NT2/D1 (cell line): ENCODE measurements around the gene TANK.

Source experiments
- DNase-seq: peaks from one replicate; pipeline ENCODE4 v3.0.0-alpha.2; 2011; ENCODE audit warnings: low read depth, low spot score
- H3K27me3 ChIP-seq: 2 replicates; pipeline ENCODE4 v1.6.0; 2011; ENCODE audit warnings: mild to moderate bottlenecking; ENCODE audit not compliant: insufficient read length, insufficient read depth
- H3K36me3 ChIP-seq: 2 replicates; pipeline ENCODE4 v1.6.1; 2011; ENCODE audit warnings: mild to moderate bottlenecking, low read length, mixed read lengths; ENCODE audit not compliant: insufficient read depth, insufficient read length
- H3K4me1 ChIP-seq: 2 replicates; pipeline ENCODE4 v1.5.1; 2011; ENCODE audit not compliant: insufficient read depth, insufficient read length
- H3K4me3 ChIP-seq: 2 replicates; pipeline ENCODE4 v1.5.1; 2011; ENCODE audit warnings: low read depth; ENCODE audit not compliant: insufficient read length
- H3K9ac ChIP-seq: 2 replicates; pipeline ENCODE4 v1.6.0; 2011; ENCODE audit warnings: low read depth; ENCODE audit not compliant: insufficient read length
- H3K9me3 ChIP-seq: 2 replicates; pipeline ENCODE4 v1.5.1; 2011; ENCODE audit warnings: mild to moderate bottlenecking, low read length; ENCODE audit not compliant: insufficient read depth
- SUZ12 ChIP-seq: IDR thresholded peaks from 2 replicates; pipeline ENCODE4 v1.6.1; 2011; ENCODE audit not compliant: insufficient read length, insufficient read depth; ENCODE audit errors: extremely low read depth
- YY1 ChIP-seq: IDR thresholded peaks from 2 replicates; pipeline ENCODE4 v1.6.1; 2011; ENCODE audit not compliant: insufficient read length, insufficient read depth
- ZNF274 ChIP-seq: IDR thresholded peaks from 2 replicates; pipeline ENCODE4 v1.6.1; 2011; ENCODE audit warnings: mild to moderate bottlenecking, low read depth, low read length

TANK gene

DNA sequence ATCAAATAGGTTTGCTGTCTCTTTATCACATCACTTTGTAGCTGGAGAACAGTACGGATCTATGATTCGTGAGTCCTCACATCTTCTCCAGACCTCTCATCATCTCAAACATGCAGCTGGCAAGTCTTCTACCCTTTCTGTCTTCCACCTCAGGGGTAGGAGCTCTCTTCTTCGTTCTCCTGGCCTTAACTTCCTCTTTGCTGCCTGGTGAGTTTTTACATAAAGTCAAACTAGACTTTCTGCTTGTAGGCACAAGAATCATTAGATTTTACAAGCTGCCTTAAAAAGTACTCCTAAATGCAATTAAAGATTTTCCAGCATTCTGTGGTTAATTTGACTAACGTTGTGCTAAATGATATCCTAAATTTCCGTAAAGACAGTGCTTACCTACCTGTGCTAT lies 43.7 kb upstream of the TANK start:
- Histone ChIP-seq H3K27me3 (no peaks in the 10 kb centered on the region), H3K36me3 (no peaks in the 10 kb centered on the region), H3K4me1 (no peaks in the 10 kb centered on the region), H3K9ac (no peak overlapping the region), H3K4me3 (no peak overlapping the region), H3K9me3 (no peaks in the 10 kb centered on the region)
- no peak for TF ChIP-seq ZNF274
- no peak for DNase-seq

DNA sequence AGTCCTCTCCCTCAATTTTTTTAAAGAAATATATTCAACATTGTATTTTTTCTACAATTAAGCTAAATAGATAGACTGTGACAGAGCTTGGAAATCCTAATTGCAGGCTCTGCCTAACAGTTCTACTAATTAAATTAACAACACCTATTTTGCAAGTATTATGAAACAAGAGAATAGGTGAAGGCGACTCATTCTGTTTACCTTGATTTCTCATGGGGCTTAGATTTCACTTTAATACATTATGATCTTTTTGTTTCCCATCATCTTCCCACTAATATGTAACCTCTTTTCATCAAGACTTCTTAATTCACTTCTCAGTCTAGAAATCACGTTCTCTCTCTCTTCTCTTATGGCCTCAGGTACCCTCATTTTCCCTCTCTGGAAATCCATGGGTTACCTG lies 42.7 kb upstream of the TANK start:
- no peak overlapping the region for H3K4me3 ChIP-seq
- no peaks in the 10 kb centered on the region for H3K27me3 ChIP-seq
- no peak overlapping the region for H3K9ac ChIP-seq
- no peak for TF ChIP-seq YY1
- no peak for TF ChIP-seq ZNF274
- TF ChIP-seq SUZ12 = no peak
- H3K36me3 ChIP-seq = no peaks in the 10 kb centered on the region
- DNase-seq = no peak
- H3K9me3 ChIP-seq = no peaks in the 10 kb centered on the region
- H3K4me1 ChIP-seq = no peaks in the 10 kb centered on the region

DNA sequence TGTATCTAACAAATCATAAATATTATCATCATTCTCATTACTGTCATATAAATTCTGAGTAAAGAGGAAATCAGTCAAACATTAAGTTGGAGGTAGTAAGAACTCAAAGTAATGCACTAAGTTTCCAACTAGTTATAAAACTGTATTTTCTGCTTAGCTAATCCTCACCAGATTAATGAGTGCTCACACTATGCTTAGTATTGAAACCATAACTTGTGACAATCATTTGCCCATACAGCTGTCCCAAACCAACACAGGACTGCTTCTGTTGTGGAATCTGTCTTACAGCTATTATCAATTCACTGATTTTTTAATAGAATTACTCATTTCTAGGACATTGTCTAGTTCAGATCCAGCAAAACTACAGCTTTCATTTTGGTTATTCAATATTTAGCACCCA lies 41.5 kb upstream of the TANK start:
- no peaks in the 10 kb centered on the region for H3K36me3 ChIP-seq
- no peak for DNase-seq
- no peaks in the 10 kb centered on the region for H3K27me3 ChIP-seq
- TF ChIP-seq ZNF274 = no peak
- no peak for TF ChIP-seq YY1
- no peak for TF ChIP-seq SUZ12
- no peak overlapping the region for H3K4me3 ChIP-seq
- no peaks in the 10 kb centered on the region for H3K4me1 ChIP-seq
- no peak overlapping the region for H3K9ac ChIP-seq
- H3K9me3 ChIP-seq = no peaks in the 10 kb centered on the region

DNA sequence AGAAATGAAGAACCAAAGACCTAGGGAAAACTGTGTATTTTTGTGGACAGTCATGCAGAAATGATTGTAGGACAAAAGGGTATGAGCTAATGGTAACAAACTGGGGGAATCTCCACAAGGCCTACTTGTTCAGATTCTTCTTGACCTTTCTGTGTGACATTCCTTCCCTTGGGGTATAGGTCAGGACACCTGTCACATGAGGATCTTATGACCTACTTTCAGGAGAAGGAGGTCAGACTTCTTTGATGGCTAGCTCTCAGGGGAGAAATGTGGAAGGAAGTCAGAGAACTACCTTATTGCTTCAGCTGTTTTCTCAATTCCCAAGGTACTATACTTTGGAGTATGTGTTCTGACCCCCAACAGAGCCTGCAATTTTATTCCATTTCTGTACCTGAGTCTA lies 40.7 kb upstream of the TANK start:
- H3K4me3 ChIP-seq = no peak overlapping the region
- no peak for DNase-seq
- H3K9me3 ChIP-seq = no peaks in the 10 kb centered on the region
- H3K27me3 ChIP-seq = no peaks in the 10 kb centered on the region
- no peak for TF ChIP-seq SUZ12
- no peak for TF ChIP-seq ZNF274
- no peak for TF ChIP-seq YY1
- H3K36me3 ChIP-seq = no peaks in the 10 kb centered on the region
- H3K9ac ChIP-seq = no peak overlapping the region
- no peaks in the 10 kb centered on the region for H3K4me1 ChIP-seq

DNA sequence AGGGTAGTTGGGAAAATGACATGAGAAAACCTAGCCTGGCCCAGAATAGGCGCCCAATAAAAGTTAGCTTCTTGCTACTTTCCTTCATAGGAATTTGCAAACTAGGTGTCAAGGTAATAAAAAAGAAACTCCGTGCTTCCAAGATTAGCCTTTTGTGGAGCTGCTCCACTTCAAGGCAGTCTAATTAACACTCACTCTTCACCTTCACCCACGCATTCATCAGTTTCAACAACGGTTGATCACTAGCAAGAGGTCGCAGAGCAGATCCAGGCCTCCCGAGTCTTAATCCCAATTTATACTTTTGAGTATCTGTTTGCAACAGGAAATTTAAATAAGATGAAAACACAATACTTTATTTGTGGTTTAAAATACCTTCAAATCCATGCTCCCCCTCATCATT lies 39.5 kb upstream of the TANK start:
- no peak for DNase-seq
- Histone ChIP-seq H3K9me3 (no peaks in the 10 kb centered on the region), H3K4me3 (no peak overlapping the region), H3K27me3 (no peaks in the 10 kb centered on the region), H3K4me1 (no peaks in the 10 kb centered on the region), H3K9ac (no peak overlapping the region), H3K36me3 (no peaks in the 10 kb centered on the region)
- TF ChIP-seq YY1 (no peak), SUZ12 (no peak), ZNF274 (no peak)

DNA sequence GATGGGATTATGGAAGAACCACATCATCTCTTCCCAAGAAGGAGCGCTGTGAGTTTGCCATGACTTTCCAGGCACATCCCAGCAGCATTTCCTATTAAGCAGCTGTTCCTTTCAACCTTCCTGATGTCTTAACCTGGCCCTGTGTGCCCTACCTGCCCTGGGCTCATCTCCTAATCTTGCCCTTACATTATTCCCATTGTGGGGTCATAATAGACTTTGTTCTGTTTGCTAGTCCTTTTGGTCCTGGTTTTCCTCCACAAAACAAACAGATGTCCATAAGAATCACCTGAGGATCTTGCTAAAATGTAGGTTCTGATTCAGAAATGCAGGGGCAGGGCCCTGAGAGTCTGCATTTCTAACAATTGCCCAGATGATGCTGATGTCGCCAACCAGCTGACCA lies 38.6 kb upstream of the TANK start:
- H3K9ac ChIP-seq = no peak overlapping the region
- H3K27me3 ChIP-seq = no peaks in the 10 kb centered on the region
- no peak for DNase-seq
- TF ChIP-seq ZNF274 (no peak), SUZ12 (no peak), YY1 (no peak)
- H3K4me3 ChIP-seq = no peak overlapping the region
- no peaks in the 10 kb centered on the region for H3K36me3 ChIP-seq
- no peaks in the 10 kb centered on the region for H3K9me3 ChIP-seq
- no peaks in the 10 kb centered on the region for H3K4me1 ChIP-seq

DNA sequence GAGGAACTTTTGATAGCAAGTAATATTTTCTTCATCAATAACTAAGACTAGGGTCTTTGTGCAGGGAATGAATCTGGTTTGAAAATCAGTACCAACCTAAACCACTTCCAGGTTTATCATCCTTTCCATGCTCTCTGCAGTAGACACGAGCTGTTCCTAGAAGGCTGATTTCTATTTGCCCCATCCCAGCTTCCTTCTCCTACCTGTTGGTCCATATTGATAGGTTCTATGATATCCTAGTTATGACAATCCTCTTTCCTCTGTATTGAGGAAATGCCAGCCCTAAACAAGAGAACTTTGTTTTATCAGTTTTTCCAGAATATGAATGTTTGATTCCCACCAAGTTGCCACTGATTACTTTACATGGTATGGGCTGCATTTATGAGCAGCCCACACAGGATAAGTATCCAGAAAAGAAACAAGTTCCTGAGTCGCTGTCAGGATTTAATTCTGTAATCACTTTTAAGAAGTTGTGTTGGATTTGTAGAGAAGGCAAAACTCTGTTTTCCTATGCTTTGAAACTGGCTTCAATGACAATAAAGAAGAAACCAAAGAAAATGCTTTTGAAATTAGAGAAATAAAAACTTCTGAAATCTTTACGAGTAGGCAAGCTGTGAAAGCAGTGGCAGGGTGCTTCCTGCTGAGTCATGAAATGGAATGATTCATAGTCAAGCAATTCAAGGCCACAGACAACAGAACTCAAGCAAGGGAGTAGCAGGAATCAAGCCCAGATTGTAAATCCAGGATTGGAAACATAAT lies 37.3 kb upstream of the TANK start:
- no peak overlapping the region for H3K4me3 ChIP-seq

More for the DNA sequence above, 37.3 kb upstream of the TANK start:
- TF ChIP-seq YY1 (no peak), SUZ12 (no peak), ZNF274 (no peak)
- Histone ChIP-seq H3K36me3 (no peaks in the 10 kb centered on the region), H3K9me3 (no peaks in the 10 kb centered on the region), H3K4me1 (no peaks in the 10 kb centered on the region), H3K9ac (no peak overlapping the region), H3K27me3 (no peaks in the 10 kb centered on the region)
- peak; percentile 23 for DNase-seq
